ENCODE results near the gene TRERF1. TPM values are rescaled to one million over a fixed set of nuclear protein-coding genes. Genes with fewer than 3 reads are reported as not detected.

TRERF1 gene
- total and polyA plus RNA-seq, 7 donors = 0.21 to 0.99 (median 0.44) TPM

DNA sequence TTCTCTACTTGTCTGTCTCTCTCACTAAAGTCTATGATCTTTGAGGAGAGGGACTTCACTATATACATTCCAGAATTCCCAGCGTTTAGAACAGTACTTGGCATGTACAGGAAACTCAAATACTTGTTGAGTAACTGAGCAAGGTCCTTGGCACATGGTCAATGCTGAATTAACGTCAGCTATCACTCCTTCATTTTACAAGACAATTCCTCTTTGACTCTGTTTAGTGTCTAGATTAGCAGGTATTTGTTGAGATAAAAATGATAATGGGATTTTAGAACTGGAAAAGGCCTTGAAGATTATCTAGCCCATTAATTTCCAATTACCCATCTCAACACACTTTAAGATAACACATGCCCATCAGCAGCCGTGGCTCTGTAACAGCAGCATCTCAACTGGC, 250.3 kb downstream of the TRERF1 start:
- 39 to 59% (median 49%) methylated on average over 3 of the region's 3 CpGs for WGBS, 3 donors
- H3K27me3 ChIP-seq (ENCODE audit: insufficient read depth in 3 of 3, low read length in 2 of 3) = no peaks in the 10 kb centered on the region
- no peak overlapping the region for H3K27ac ChIP-seq
- H3K4me3 ChIP-seq = no peak overlapping the region
- no peak for ATAC-seq
- intact Hi-C loops (cut with DNase I) = no loop called here
- no peak for TF ChIP-seq CTCF (IDR thresholded peaks at IDR 0.05)
- no peaks in the 10 kb centered on the region for H3K4me1 ChIP-seq
- no peaks in the 10 kb centered on the region for H3K9me3 ChIP-seq
- DNase-seq = no peak
- peaks cover 0 to 39% of the 10 kb centered on the region in 2 donors for H3K36me3 ChIP-seq (ENCODE audit: insufficient read depth in 1 of 2, low read depth in 1 of 2)

- no peak for DNase-seq
- TF ChIP-seq CTCF (IDR thresholded peaks at IDR 0.05) = no peak
- Histone ChIP-seq H3K36me3 (ENCODE audit: insufficient read depth in 1 of 2, low read depth in 1 of 2) (peaks cover 0 to 26% of the 10 kb centered on the region in 2 donors), H3K27ac (no peak overlapping the region), H3K27me3 (ENCODE audit: insufficient read depth in 3 of 3, low read length in 2 of 3) (no peaks in the 10 kb centered on the region), H3K4me1 (no peaks in the 10 kb centered on the region), H3K4me3 (no peak overlapping the region), H3K9me3 (no peaks in the 10 kb centered on the region)
- peak in 1 of 4 donors; percentile 24 for ATAC-seq
- intact Hi-C loops (cut with DNase I) = no loop called here
- 37 to 70% (median 68%) methylated on average over 1 of the region's 1 CpG for WGBS, 3 donors
These were observed 251.7 kb downstream of the TRERF1 start for GRCh38 chr6:42200035-42200434.

GRCh38 chr6:42199106-42199981, 252.4 kb downstream of the TRERF1 start:
- Histone ChIP-seq H3K36me3 (ENCODE audit: insufficient read depth in 1 of 2, low read depth in 1 of 2) (peaks cover 0 to 20% of the 10 kb centered on the region in 2 donors), H3K27me3 (ENCODE audit: insufficient read depth in 3 of 3, low read length in 2 of 3) (no peaks in the 10 kb centered on the region), H3K4me1 (no peaks in the 10 kb centered on the region), H3K27ac (no peak overlapping the region), H3K9me3 (no peaks in the 10 kb centered on the region), H3K4me3 (no peak overlapping the region)
- TF ChIP-seq CTCF (IDR thresholded peaks at IDR 0.05) = no peak
- ATAC-seq (no peak), DNase-seq (no peak)
- WGBS, 3 donors = 77 to 89% (median 88%) methylated on average over 5 of the region's 5 CpGs
- intact Hi-C loops (cut with DNase I) = no loop called here

DNA sequence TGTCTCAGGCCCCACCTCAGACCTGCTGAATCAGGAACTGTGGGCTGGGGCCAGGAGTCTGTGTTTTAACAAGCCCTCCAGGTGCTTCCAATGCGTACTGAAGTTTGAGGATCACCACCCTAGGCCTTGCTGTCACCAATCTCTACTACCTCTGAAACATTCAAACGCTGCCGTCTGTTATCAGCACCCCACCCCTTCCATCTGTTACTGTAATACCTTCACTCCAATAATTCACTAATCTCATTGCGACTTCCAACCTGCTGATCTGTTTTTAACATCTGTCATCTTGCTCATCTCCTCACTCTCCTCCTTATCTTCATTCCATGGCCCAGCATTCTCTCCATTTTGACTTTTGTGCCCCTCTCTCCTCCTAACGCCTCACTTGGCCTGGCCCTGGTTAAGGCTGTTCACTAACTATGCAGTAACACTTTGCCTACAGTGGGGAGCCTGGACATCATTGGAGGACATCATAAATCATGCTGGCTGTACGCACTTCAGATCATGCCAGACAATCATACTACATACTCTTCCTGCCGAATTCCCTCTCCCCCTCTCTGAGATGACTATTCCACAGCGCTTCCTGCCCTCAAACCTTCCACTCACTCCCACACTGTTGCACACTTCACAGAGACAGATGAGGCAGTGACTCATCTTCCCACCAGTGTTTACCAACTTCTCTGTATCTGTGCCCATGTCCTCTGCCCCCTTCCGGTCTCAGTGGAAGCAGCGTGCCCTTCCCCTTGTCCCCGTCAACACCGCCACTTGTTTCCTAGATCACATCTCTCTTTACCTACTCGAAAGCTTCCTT, 254.0 kb downstream of the TRERF1 start:
- no peaks in the 10 kb centered on the region for H3K9me3 ChIP-seq
- H3K27ac ChIP-seq = no peak overlapping the region
- no peaks in the 10 kb centered on the region for H3K4me1 ChIP-seq
- H3K27me3 ChIP-seq (ENCODE audit: insufficient read depth in 3 of 3, low read length in 2 of 3) = no peaks in the 10 kb centered on the region
- H3K36me3 ChIP-seq (ENCODE audit: insufficient read depth in 1 of 2, low read depth in 1 of 2) = peaks cover 0 to 7% of the 10 kb centered on the region in 2 donors
- DNase-seq (no peak), ATAC-seq (peak in 2 of 4 donors; percentile 24 to 50)
- intact Hi-C loops (cut with DNase I) = no loop called here
- TF ChIP-seq CTCF (IDR thresholded peaks at IDR 0.05) = no peak
- H3K4me3 ChIP-seq = no peak overlapping the region
- 84 to 89% (median 86%) methylated on average over 13 of the region's 13 CpGs for WGBS, 3 donors
